Measurements from ENCODE around the gene ANO9.
"Not testable (repeated sequence)": the region's sequence is repeated elsewhere in the genome, so short reads cannot be mapped to it uniquely, and the experiment has no call there.

Gene ANO9

DNA sequence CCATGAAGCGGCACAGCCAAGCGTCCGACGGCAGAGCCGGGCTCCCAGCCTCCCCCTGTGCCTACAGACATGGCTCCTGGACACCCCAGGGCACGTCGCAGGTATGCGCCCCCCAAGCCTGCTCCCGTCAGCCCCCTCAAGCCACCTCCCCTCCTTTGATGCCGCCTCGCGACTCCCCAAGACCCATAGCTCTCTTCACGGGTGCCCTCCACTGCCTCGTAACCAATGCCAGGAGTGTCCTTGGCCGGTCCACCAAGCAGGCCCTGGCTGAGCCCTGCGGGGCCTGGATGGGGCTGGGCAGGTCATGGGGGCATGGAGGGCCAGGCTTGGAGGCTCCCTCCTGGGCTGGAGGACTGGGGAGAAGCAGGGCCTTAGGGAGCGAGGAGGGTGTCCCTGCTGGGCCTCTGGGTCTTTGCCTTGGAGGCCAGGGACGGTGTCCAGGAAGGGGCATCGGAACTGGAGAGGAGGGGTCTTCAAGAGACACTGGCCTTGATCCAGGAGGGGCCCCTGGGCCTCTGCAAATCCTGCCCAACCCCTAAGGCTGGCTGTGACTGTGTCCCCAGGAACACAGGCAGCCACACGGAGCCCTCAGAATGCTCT, 9.2 kb downstream of the ANO9 start:
- TF ChIP-seq, protein P1, sequence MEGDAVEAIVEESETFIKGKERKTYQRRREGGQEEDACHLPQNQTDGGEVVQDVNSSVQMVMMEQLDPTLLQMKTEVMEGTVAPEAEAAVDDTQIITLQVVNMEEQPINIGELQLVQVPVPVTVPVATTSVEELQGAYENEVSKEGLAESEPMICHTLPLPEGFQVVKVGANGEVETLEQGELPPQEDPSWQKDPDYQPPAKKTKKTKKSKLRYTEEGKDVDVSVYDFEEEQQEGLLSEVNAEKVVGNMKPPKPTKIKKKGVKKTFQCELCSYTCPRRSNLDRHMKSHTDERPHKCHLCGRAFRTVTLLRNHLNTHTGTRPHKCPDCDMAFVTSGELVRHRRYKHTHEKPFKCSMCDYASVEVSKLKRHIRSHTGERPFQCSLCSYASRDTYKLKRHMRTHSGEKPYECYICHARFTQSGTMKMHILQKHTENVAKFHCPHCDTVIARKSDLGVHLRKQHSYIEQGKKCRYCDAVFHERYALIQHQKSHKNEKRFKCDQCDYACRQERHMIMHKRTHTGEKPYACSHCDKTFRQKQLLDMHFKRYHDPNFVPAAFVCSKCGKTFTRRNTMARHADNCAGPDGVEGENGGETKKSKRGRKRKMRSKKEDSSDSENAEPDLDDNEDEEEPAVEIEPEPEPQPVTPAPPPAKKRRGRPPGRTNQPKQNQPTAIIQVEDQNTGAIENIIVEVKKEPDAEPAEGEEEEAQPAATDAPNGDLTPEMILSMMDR (IDR thresholded peaks at IDR 0.05; ENCODE audit: insufficient read depth, low read depth, low read length, missing control alignments) = no peak
- DNase-seq (ENCODE audit: low read depth) = no peak
- no peak overlapping the region for H3K4me3 ChIP-seq (ENCODE audit: low read length)

DNA sequence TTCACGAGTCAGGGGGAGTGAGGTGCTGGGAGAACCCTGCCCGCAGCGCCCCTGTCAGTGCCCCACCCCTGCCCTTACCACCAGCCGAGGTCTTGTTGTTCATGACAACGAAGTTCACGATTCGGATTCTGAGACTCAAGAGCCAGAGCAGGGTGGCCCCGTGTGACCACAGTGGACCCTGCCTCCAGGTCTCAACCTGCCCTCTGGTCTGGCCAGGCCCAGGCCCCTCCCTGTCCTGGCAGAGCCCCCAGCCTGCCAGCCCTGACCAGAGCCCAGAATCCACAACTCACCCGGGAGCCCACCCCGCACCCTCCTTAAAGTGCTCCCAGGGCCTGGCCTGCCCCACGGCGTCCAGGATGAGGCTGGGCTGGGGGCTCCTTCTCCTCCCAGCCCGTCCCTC, 9.9 kb downstream of the ANO9 start:
- no peak for DNase-seq (ENCODE audit: low read depth)
- TF ChIP-seq, protein P1 (IDR thresholded peaks at IDR 0.05; ENCODE audit: insufficient read depth, low read depth, low read length, missing control alignments) = no peak
- no peak overlapping the region for H3K4me3 ChIP-seq (ENCODE audit: low read length)

DNA sequence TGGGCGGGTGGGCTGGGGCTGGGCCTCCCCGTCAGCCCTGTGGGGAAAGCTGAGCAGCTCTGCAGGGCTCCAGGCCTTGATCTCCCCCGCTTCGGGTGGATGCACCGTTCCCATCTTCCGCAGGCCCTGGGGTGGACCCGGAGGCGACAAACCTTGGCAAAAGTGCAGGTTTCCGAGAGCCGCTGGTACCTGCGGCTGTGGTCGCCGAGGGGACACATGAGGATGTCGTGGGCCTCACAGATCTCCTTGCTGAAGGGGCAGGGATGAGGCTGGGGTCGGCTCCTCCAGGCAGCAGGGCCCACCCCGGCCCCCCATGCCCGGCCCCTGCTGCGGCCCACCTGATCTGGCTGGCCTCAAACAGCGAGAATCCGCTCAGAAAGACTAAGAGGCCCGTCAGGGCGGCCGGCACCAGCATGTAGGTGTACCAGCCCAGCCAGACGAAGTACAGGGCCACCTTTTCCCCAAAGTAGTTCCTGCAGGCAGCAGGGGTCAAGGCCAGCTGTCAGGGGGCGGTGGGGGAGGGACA, 11.8 kb downstream of the ANO9 start:
- TF ChIP-seq, protein P1 (IDR thresholded peaks at IDR 0.05; ENCODE audit: insufficient read depth, low read depth, low read length, missing control alignments) = no peak
- DNase-seq (ENCODE audit: low read depth) = no peak
- no peak overlapping the region for H3K4me3 ChIP-seq (ENCODE audit: low read length)

DNA sequence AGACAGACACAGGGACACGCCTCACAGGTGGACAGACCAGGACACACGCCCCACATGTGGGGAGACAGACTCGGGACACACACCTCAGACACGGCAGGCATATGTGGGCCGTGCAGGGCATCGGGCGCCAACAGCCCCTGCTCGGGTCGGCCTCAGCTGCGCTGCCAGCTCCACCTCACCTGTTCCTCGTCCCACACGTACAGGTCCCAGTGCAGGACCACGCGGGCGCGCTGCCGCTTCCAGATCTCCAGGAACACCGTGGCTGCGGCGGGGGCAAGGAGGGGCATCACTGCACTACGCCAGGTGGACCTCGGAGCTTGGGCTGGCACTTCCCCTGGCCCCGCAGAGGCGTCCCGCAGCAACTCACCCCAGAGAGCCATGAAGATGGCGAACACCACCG, 12.4 kb downstream of the ANO9 start:
- H3K4me3 ChIP-seq (ENCODE audit: low read length) = no peak overlapping the region
- TF ChIP-seq, protein P1 (IDR thresholded peaks at IDR 0.05; ENCODE audit: insufficient read depth, low read depth, low read length, missing control alignments) = no peak
- DNase-seq (ENCODE audit: low read depth) = no peak

DNA sequence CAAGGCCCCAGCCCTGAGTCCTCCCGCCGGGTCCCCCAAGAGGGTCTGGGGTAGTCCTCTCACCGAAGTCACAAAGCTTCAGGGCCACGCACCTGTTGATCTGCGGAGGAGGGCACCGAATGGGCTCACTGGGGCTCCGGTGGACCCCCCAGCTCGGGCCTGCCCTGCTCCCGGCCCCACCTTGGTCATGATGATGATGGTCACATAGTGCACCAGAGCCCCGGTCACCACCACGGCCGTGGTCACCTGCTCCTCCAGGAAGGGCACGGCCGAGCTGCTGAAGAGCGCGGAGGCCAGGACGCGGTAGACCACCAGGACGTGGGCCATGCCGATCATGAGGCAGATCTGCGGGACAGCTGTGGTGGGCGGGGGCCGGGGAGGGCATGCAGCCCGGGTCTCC, 13.5 kb downstream of the ANO9 start:
- no peak overlapping the region for H3K4me3 ChIP-seq (ENCODE audit: low read length)
- TF ChIP-seq, protein P1 (IDR thresholded peaks at IDR 0.05; ENCODE audit: insufficient read depth, low read depth, low read length, missing control alignments) = no peak
- DNase-seq (ENCODE audit: low read depth) = no peak

DNA sequence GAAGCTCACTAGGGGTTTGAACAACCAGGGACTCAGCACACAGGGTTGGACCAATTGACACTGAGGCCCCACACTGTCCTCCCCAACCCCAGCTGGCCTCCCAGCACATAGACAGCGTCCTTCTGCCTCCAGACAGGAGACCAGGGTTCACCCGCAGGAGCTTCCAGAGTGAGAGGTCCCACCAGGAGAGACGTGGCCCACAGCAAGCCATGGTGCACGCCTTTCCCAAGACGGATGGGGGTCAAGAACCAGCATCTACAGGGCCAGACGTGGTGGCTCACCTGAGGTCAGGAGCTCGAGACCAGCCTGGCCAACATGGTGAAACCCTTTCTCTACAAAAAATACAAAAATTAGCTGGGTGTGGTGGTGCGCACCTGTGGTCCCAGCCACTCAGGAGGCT, 15.0 kb downstream of the ANO9 start:
- no peak for DNase-seq (ENCODE audit: low read depth)
- TF ChIP-seq, protein P1 (IDR thresholded peaks at IDR 0.05; ENCODE audit: insufficient read depth, low read depth, low read length, missing control alignments) = no peak
- H3K4me3 ChIP-seq (ENCODE audit: low read length) = no peak overlapping the region

DNA sequence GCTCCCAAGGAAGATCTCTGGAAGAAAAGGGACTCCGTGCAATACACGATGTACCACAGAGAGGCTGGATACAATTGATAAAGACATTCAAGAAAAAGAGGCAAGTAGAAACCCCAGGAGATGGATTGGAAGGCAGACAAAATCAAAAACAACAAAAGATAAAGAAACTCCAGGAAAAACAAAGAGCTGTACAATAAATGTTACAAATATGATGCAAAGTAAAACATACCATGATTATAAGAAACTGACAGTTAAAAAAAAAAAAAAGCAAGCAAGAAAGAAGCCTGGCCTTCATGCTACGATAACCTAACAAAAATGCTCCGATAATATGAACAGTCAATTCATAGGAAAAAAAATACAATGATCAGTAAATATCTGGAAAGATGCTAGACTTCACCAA, 16.5 kb downstream of the ANO9 start:
- TF ChIP-seq, protein P1 (IDR thresholded peaks at IDR 0.05; ENCODE audit: insufficient read depth, low read depth, low read length, missing control alignments) = no peak
- DNase-seq (ENCODE audit: low read depth) = no peak
- H3K4me3 ChIP-seq (ENCODE audit: low read length) = no peak overlapping the region

DNA sequence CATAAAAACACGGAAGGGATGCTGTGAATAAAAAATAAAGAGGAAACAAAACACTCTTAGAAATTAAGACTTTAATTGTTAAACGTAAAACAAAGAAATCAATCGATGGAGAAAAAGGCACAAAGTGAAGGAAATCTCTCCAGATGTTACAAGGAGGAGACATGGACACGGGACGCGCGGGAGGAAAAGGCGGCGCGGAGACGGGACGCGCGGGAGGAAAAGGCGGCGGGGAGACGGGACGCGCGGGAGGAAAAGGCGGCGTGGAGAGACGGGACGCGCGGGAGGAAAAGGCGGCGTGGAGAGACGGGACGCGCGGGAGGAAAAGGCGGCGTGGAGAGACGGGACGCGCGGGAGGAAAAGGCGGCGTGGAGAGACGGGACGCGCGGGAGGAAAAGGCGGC, 17.0 kb downstream of the ANO9 start:
- not testable (repeated sequence) for DNase-seq (ENCODE audit: low read depth)

More for the DNA sequence above, 17.0 kb downstream of the ANO9 start:
- not testable (repeated sequence) for H3K4me3 ChIP-seq (ENCODE audit: low read length)
